Activated CD8-positive, alpha-beta memory T cell treated with anti-CD3 and anti-CD28 coated beads, Interleukin-2, amount 10 ng/mL, durations not matched to agents 7 days and 5 days (primary cell): Measurements from ENCODE around the gene AMFR. TPM values are rescaled to one million over a fixed set of nuclear protein-coding genes. Genes with fewer than 3 reads are reported as not detected.

Source experiments
- ATAC-seq: fragments of 150-1000 bp; cut with Tn5 transposase; one replicate; pipeline ENCODE4 v1.10.0; 2021; ENCODE audit warnings: moderate library complexity
- CTCF ChIA-PET: fragments of 350-600 bp; sonication (Branson Sonifier 250); formaldehyde crosslinking; loops from one replicate; lab custom pipeline; 2021; ENCODE audit warnings: antibody characterized with exemption; lab: Charles Lee
- DNase-seq: peaks from one replicate; pipeline ENCODE4 v3.0.0-alpha.2; 2020
- H3K27ac Mint-ChIP-seq: one replicate; pipeline ENCODE4 v1.8.0; 2021; ENCODE audit warnings: mild to moderate bottlenecking, mixed read lengths
- H3K27me3 Mint-ChIP-seq: one replicate; pipeline ENCODE4 v1.8.0; 2021; ENCODE audit warnings: mixed read lengths
- H3K36me3 Mint-ChIP-seq: one replicate; pipeline ENCODE4 v1.8.0; 2021; ENCODE audit warnings: mild to moderate bottlenecking, mixed read lengths
- H3K4me1 Mint-ChIP-seq: one replicate; pipeline ENCODE4 v1.8.0; 2021; ENCODE audit warnings: mixed read lengths
- H3K4me3 Mint-ChIP-seq: one replicate; pipeline ENCODE4 v1.8.0; 2021; ENCODE audit warnings: mild to moderate bottlenecking, moderate library complexity, mixed read lengths
- H3K9me3 Mint-ChIP-seq: one replicate; pipeline ENCODE4 v1.8.0; 2022; ENCODE audit warnings: low read depth, mixed read lengths
- total RNA-seq, 2 experiments: library from RNA; stranded (reverse); gene quantifications; one replicate each; pipeline ENCODE4 v1.2.3, GENCODE V29; 2021

The AMFR gene
- total RNA-seq, 2 experiments from 2014 or later, result 48.9 to 54.2 TPM

DNA sequence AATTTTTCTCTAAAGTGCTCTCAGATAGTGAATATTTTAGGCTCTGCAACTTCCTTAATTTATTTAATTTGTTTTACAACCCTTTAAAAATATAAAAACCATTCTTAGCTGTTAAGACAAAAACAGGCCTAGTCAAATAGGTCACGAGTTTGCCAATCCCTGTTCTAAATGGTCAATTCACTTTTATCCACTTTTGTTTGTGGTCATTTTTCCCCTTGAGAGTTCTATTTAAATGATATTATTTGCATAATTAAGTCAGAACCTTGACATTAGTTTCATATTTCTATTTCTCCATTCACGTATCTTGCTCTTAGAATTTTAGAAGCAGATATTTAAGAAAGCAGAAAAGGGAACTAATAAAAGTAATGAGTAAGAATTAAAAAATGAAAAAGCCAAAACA, 4.0 kb downstream of the AMFR start:
- CTCF ChIA-PET, result interaction anchor here (0.5 to 1.4 kb wide), 2 partner anchors 21 to 122 kb away, joined by 3 read pairs; no protein-coding TSS in a partner anchor
- no peak overlapping the region for H3K4me3 Mint-ChIP-seq
- H3K4me1 Mint-ChIP-seq, result peaks cover 36% of the 10 kb centered on the region
- ATAC-seq, result no peak
- no peaks in the 10 kb centered on the region for H3K9me3 Mint-ChIP-seq
- no peaks in the 10 kb centered on the region for H3K27me3 Mint-ChIP-seq
- no peak overlapping the region for H3K27ac Mint-ChIP-seq
- no peak for DNase-seq
- H3K36me3 Mint-ChIP-seq, result no peaks in the 10 kb centered on the region

DNA sequence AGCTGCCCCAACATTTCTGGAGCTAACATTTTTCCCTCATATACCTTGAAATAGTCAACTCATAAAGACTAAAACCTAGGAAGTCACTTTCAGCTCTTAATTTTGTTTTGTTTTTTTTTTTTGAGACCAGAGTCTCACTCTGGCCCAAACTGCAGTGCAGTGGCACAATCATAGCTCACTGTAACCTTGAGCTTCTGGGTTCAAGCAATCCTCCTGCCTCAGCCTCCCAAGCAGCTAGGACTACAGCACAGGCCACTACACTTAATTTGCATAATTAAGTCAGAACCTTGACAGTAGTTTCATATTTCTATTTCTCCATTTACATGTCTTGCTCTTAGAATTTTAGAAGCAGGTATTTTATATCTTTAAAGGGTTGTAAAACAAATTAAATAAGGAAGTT, 4.7 kb downstream of the AMFR start:
- H3K27me3 Mint-ChIP-seq, result no peaks in the 10 kb centered on the region
- ATAC-seq (no peak), DNase-seq (no peak)
- H3K4me1 Mint-ChIP-seq, result peaks cover 33% of the 10 kb centered on the region
- H3K9me3 Mint-ChIP-seq, result no peaks in the 10 kb centered on the region
- CTCF ChIA-PET, result interaction anchor here (0.6 kb wide), 1 partner anchor 1385 kb away, joined by 3 read pairs; no protein-coding TSS in a partner anchor
- peaks cover 3% of the 10 kb centered on the region for H3K36me3 Mint-ChIP-seq
- no peak overlapping the region for H3K27ac Mint-ChIP-seq
- H3K4me3 Mint-ChIP-seq, result no peak overlapping the region

DNA sequence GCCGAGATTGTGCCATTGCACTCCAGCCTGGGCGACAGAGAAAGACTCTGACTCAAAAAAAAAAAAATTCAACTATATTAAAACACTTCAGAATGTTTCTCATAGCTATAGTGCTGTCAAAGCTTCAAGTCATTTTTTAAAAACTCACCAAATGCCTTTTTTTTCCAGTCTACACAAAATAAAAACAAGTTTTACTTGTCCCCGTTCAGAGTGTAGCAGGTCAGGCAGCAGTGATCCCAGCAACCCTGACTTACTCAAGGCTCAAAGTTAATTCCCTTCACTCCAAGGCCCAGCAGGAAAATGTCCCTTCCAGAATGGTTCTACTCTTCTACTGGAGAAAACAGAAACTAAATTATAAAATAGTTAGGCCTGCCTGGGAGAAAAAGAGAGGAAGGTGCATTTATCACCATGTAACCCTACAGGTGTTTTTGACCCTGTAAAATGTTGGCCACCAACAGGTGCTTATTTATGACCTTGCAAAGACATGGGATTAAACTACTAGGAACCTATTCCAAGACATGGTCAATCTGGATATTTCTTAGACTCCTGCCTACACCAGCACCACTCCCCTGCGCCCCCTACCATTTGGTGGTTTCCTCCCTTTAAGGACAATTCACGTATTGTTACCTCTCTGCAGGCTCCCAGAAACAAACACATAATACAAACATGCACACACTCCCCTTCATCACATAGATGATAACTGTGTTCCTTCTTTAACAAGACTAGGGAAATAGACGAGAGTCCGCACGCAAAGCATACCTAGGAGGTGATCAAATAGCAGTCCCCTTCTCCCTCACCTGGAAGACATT, 5.4 kb downstream of the AMFR start:
- ATAC-seq, result no peak

DNA sequence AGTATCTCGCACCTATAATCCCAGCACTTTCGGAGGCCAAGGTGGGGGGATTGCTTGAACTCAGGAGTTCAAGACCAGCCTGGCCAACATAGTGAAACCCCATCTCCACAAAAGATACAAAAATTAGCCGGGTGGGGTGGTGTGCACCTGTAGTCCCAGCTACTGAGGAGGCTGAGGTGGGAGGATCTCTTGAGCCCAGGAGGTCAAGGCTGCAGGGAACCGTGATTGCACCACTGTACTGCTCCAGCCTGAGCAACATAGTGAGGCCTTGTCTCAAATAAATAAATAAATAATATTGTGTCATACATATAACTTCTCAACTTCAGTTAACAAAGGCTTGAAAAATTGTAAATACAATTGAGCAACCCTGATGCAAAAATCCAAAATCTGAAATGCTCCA, 8.2 kb downstream of the AMFR start:
- H3K4me1 Mint-ChIP-seq, result peaks cover 15% of the 10 kb centered on the region
- H3K9me3 Mint-ChIP-seq, result no peaks in the 10 kb centered on the region
- peaks cover 6% of the 10 kb centered on the region for H3K36me3 Mint-ChIP-seq
- CTCF ChIA-PET, result no interaction called here
- no peaks in the 10 kb centered on the region for H3K27me3 Mint-ChIP-seq
- no peak for ATAC-seq
- DNase-seq, result no peak
- H3K27ac Mint-ChIP-seq, result no peak overlapping the region
- H3K4me3 Mint-ChIP-seq, result no peak overlapping the region

More for the DNA sequence above, 5.4 kb downstream of the AMFR start:
- H3K27me3 Mint-ChIP-seq, result no peaks in the 10 kb centered on the region
- CTCF ChIA-PET, result interaction anchor here (0.6 kb wide), 1 partner anchor 1386 kb away, joined by 3 read pairs; no protein-coding TSS in a partner anchor
- no peak overlapping the region for H3K27ac Mint-ChIP-seq
- no peaks in the 10 kb centered on the region for H3K9me3 Mint-ChIP-seq
- H3K4me1 Mint-ChIP-seq, result peaks cover 35% of the 10 kb centered on the region
- no peak overlapping the region for H3K4me3 Mint-ChIP-seq
- H3K36me3 Mint-ChIP-seq, result peaks cover 3% of the 10 kb centered on the region
- DNase-seq, result no peak

DNA sequence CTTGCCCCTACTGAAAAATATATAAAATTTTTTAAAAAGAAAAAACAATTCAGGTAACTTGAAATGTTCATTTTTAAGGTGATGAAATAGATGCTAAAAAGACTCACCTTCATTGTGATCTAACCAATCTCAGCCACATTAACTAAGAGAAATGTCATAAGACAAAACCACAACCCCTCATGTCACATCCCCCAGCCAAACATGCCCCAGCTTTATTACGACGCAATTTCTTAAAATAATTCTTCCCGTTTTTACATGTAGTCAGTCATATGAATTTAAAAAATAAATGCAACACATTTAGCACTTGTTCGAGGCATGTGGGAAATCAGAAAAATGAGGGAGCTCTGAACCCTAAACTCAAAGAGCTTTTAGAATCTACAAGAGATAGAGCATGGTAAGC, 9.5 kb downstream of the AMFR start:
- Mint-ChIP-seq H3K36me3 (peaks cover 9% of the 10 kb centered on the region), H3K27me3 (no peaks in the 10 kb centered on the region), H3K4me3 (no peak overlapping the region), H3K27ac (no peak overlapping the region), H3K9me3 (no peaks in the 10 kb centered on the region), H3K4me1 (peaks cover 9% of the 10 kb centered on the region)
- CTCF ChIA-PET, result interaction anchor here (0.9 kb wide), 1 partner anchor 32 kb away, joined by 3 read pairs; no protein-coding TSS in a partner anchor
- ATAC-seq (no peak), DNase-seq (no peak)

DNA sequence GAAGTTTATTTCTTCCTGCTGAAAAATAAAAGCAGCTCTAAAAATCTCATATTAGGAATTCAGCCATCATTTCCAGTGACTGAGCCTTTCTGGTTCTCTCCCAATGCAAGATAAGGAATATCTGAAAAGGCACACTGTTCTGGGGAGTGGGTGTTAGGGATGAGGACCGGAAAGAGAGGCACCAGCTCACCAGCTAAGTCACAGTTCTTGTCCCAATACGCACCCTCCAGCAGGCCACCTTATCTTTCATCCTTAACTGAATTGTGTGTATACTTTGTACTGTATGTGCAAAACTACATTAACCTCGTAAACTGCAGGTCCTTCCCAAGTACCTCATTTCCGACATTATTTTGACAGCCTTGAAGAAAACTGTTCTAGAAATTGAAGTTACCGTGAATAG, 11.0 kb downstream of the AMFR start:
- Mint-ChIP-seq H3K4me1 (peaks cover 6% of the 10 kb centered on the region), H3K9me3 (no peaks in the 10 kb centered on the region), H3K36me3 (peaks cover 11% of the 10 kb centered on the region), H3K4me3 (no peak overlapping the region), H3K27me3 (no peaks in the 10 kb centered on the region), H3K27ac (no peak overlapping the region)
- CTCF ChIA-PET, result no interaction called here
- ATAC-seq, result no peak
- no peak for DNase-seq

DNA sequence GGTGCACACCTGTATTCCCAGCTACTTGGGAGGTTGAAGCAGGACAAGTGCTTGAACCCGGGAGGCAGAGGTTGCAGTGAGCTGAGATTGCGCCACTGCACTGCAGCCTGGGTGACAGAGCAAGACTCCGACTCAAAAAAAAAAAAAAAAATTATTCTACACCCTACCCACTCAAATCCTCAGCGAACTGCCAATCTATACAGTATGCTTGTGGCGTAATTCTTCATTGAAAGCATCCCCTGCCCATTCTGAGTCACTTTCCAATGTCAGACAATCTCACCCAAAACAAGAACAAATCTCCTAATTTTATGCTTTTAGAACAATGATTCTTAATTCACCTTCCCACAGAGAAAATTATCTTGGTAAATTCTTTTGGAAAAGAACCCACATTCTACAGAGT, 12.0 kb downstream of the AMFR start:
- DNase-seq (no peak), ATAC-seq (no peak)
- H3K4me3 Mint-ChIP-seq, result no peak overlapping the region
- H3K9me3 Mint-ChIP-seq, result no peaks in the 10 kb centered on the region
- CTCF ChIA-PET, result no interaction called here
- no peaks in the 10 kb centered on the region for H3K27me3 Mint-ChIP-seq
- peaks cover 6% of the 10 kb centered on the region for H3K4me1 Mint-ChIP-seq
- no peak overlapping the region for H3K27ac Mint-ChIP-seq
- peaks cover 16% of the 10 kb centered on the region for H3K36me3 Mint-ChIP-seq

DNA sequence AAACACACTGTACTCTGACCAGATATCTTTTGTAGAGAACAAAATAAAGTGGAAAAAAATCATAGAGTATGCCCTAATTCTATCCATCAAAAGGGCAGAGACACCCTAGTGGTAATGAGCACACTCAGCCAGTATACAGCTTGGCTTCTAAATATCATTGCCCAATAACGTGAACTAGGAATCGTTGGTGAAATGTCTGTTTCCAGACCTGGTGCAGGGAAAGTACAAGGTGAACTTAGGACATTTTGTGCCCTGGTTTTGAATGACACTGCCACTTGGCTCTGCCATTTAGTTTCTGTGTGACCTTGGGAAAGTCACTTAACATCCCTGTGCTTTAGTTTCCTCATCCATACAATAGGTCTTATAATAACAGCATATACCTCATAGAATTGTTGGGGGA, 13.7 kb downstream of the AMFR start:
- Mint-ChIP-seq H3K27me3 (no peaks in the 10 kb centered on the region), H3K4me3 (no peak overlapping the region), H3K27ac (no peak overlapping the region), H3K36me3 (peaks cover 20% of the 10 kb centered on the region), H3K9me3 (no peaks in the 10 kb centered on the region), H3K4me1 (peaks cover 4% of the 10 kb centered on the region)
- ATAC-seq, result no peak
- CTCF ChIA-PET, result no interaction called here
- DNase-seq, result no peak

DNA sequence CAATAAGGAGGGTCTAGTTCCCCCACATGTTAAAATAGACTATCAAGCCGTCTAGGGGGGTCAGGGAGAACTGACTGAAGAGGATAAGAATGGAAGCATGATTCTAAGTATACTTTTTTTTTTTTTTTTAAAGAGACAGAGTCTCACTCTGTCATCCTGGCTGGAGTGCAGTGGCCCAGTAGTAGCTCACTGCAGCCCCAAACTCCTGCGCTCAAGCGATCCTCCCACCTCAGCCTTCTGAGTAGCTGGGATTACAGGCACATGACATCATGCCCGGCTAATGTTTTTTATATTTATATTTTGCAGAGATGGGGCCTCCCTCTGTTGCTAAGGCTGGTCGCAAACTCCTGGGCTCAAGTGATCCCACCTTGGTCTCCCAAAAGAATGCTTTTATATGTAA, 14.2 kb downstream of the AMFR start:
- DNase-seq, result no peak
- ATAC-seq, result no peak
- CTCF ChIA-PET, result no interaction called here
- no peak overlapping the region for H3K27ac Mint-ChIP-seq
- H3K4me1 Mint-ChIP-seq, result peaks cover 6% of the 10 kb centered on the region
- H3K4me3 Mint-ChIP-seq, result no peak overlapping the region
- no peaks in the 10 kb centered on the region for H3K9me3 Mint-ChIP-seq
- H3K27me3 Mint-ChIP-seq, result no peaks in the 10 kb centered on the region
- peaks cover 20% of the 10 kb centered on the region for H3K36me3 Mint-ChIP-seq

DNA sequence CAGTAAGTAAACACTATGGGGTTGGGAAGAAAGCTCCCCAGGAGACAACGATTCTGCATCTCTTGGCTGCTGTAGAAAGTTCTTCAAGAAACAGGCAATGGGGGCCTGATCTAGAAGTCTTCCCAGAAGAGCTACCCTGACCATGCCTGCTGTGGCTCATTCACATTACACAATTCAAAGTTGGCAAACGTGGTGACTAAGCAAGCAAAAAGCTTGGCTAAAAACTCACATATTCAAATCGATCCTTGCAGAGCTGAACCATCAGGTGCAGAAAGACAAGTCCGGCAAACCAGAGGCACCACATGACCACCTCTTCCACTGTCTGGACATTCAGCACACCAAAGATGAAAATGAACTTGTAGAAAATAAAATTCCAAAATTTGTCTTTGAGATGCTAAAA, 16.1 kb downstream of the AMFR start:
- DNase-seq, result no peak
- Mint-ChIP-seq H3K27me3 (no peaks in the 10 kb centered on the region), H3K4me1 (peaks cover 4% of the 10 kb centered on the region), H3K4me3 (no peak overlapping the region), H3K9me3 (no peaks in the 10 kb centered on the region), H3K36me3 (peaks cover 26% of the 10 kb centered on the region), H3K27ac (no peak overlapping the region)
- no peak for ATAC-seq
- CTCF ChIA-PET, result interaction anchor here (0.8 kb wide), 1 partner anchor 8 kb away, joined by 3 read pairs; no protein-coding TSS in a partner anchor

DNA sequence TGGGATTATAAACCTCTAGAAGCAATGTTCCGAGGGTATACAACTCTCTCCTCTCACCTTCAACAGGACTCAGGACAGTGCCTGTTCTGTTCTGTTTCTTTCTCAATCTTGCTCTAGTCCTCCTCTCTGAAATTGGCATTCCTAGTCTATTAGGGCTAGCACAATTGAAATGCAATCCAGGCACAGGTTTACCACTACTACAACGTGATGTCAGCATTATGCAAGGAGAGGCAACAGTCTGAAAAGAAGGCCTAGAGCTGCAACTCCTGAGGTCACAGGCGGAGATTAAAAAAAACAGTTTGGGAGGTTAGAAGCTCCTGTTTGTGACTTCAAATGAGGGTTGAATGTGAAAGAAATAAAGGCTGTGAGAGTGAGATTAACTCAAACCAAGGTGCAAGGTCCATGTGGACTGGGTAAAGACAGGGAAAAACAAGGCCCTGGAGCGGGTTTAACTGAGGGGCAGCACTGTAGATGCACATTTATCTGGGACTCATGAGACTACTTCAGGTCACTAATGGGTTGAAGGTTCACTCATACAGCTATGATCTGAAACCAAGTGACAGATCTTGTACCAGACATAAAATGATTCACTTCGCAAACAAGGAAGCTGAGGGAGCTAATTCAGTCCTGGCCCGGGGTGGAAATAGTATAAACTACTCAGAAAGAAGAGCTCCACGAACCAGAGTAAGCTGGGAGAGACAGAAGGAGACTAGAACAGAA, 16.8 kb downstream of the AMFR start:
- Mint-ChIP-seq H3K36me3 (peaks cover 24% of the 10 kb centered on the region), H3K9me3 (no peaks in the 10 kb centered on the region), H3K4me1 (peaks cover 4% of the 10 kb centered on the region), H3K27me3 (no peaks in the 10 kb centered on the region), H3K27ac (no peak overlapping the region), H3K4me3 (no peak overlapping the region)
- DNase-seq, result no peak
- no peak for ATAC-seq
- CTCF ChIA-PET, result no interaction called here

DNA sequence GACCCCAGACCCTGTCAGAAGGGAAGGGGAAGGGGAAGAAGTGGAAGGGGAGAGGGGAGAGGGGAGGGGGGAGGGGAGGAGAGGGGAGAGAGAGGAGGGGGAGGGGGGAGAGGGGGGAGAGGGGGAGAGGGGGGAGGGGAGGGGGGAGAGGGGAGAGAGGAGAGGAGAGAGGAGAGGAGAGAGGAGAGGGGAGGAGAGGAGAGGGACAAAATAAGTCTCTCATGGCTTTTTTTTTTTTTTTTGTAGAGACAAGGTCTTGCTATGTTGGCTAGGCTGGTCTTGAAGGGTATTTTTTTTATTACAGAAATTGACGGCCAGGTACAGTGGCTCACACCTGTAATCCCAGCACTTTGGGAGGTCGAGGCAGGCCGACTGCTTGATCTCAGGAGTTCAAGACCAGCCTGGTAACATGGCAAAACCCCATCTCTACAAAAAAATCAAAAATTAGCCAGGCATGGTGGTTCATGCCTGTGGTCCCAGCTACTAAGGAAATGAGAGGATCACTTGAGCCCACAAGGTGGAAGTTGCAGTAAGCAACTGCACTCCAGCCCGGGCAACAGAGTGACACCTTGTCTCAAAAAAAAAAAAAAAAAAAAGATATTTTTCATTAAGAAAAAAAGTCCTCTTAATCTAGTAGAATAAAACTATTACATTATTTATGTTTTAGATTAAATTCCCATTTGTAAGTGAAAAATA, 19.2 kb downstream of the AMFR start:
- Mint-ChIP-seq H3K4me1 (peaks cover 4% of the 10 kb centered on the region), H3K27ac (no peak overlapping the region), H3K27me3 (no peaks in the 10 kb centered on the region), H3K4me3 (no peak overlapping the region), H3K9me3 (no peaks in the 10 kb centered on the region), H3K36me3 (peaks cover 35% of the 10 kb centered on the region)
- ATAC-seq (no peak), DNase-seq (no peak)
- CTCF ChIA-PET, result no interaction called here

DNA sequence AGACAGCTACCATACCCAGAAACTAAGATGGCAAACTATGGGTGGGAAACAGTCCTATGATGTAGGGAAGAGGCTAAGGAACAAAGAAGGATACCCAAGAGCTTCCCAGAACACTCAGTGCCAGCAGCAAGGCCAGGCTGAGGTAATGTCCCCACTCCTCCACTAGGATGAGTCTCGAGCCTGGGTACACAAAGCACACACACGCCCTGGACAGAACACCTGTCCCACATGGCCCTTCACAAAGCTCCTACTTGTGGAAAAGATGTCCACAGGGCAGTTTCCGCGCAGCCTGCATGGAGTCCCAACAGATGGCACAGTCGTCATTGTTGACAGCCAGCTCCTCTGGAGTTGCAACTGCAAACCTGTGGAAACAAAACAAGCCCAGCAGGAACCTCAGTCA, 23.9 kb downstream of the AMFR start:
- Mint-ChIP-seq H3K27ac (peak overlapping the region; percentile 0), H3K4me1 (peaks cover 4% of the 10 kb centered on the region), H3K27me3 (no peaks in the 10 kb centered on the region), H3K4me3 (no peak overlapping the region), H3K9me3 (no peaks in the 10 kb centered on the region), H3K36me3 (peaks cover 38% of the 10 kb centered on the region)
- DNase-seq, result no peak
- ATAC-seq, result peak; percentile 39
- CTCF ChIA-PET, result interaction anchor here (1.0 to 1.5 kb wide), 2 partner anchors 8 to 21 kb away, joined by 3 read pairs; no protein-coding TSS in a partner anchor
